ENCODE results near the gene KLF12.

KLF12 gene

DNA sequence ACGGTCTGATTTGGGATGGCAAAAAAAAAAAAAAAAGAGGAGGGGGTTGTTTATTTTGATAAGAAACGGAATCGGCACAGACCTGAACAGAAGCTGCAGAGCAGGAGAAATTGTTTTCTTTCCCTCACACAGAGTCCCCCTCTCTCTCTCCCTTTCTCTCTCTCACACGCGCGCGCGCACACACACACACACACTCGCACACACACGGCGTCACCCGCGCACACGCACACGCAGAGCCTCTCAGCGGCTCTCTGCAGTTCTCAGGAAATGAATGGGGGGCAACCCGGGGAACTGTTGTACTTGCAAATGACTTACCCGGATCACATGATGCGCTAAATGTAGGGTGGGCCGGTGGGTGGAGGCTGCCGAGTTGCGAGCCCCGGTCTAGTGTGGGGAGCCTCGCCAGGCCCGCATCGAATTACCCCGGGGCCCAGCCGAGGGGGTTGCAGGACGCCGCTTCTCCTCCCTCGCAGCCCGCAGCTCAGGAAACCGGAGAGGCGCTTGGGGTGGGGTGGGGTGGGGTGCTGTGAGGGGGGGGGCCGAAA lies 475 bp downstream of the KLF12 start:
- Histone ChIP-seq H3K36me3 (ENCODE audit: control insufficient read depth, insufficient read depth, low read length) (no peaks in the 10 kb centered on the region), H3K9ac (ENCODE audit: low read depth, low read length) (no peak overlapping the region), H3K9me3 (ENCODE audit: control insufficient read depth, insufficient read depth, low read length) (no peaks in the 10 kb centered on the region), H3K4me1 (ENCODE audit: control insufficient read depth, insufficient read depth, low read length) (no peaks in the 10 kb centered on the region), H3K27me3 (ENCODE audit: control insufficient read depth, insufficient read depth, low read length) (peaks cover 15% of the 10 kb centered on the region), H3K4me3 (ENCODE audit: low read depth, low read length) (peak overlapping the region; percentile 70)

DNA sequence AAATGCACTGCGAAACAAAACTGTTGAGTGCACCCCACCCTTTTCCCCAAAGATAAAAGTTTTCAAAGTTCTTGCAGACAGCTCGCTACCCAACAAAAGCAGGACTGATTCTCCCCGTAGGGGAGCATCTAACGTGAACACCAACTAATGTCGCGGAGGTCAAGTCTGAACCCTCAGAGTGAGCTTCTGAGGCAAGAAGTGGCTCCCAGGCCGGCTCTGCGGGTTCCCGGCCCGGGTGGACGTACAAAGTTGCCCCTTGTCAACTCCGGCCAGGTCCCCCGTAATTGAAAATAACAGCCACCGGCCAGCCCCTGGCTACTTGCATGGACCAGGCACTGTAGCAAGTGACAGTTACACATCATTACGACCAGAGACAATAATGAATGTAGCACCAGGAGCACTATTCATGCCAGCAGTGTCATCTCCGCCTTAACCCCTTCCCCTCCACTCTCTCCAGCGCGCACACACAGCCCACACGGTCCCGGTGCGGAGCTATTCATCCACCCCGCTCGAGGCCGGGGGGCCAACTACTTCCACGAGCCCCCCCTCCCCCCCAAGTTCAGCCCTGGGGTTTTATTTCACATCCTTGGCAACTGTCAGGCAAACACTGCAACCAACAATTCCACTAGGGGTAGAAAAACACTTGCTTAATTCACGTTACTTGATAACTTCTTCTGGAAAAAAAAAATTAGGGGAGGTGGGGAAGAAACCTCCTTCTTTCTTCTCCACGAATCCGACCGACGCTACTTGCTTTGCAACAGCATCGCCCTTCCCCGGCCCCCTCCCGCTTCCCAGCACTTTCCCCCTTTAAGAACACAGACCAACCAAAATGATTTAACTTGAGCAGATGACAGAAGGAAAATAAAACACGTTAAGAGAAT lies 1.2 kb downstream of the KLF12 start:
- Histone ChIP-seq H3K4me1 (ENCODE audit: control insufficient read depth, insufficient read depth, low read length) (peaks cover 3% of the 10 kb centered on the region), H3K36me3 (ENCODE audit: control insufficient read depth, insufficient read depth, low read length) (no peaks in the 10 kb centered on the region), H3K9ac (ENCODE audit: low read depth, low read length) (no peak overlapping the region), H3K27me3 (ENCODE audit: control insufficient read depth, insufficient read depth, low read length) (peaks cover 15% of the 10 kb centered on the region), H3K9me3 (ENCODE audit: control insufficient read depth, insufficient read depth, low read length) (no peaks in the 10 kb centered on the region), H3K4me3 (ENCODE audit: low read depth, low read length) (peak overlapping the region; percentile 70)

DNA sequence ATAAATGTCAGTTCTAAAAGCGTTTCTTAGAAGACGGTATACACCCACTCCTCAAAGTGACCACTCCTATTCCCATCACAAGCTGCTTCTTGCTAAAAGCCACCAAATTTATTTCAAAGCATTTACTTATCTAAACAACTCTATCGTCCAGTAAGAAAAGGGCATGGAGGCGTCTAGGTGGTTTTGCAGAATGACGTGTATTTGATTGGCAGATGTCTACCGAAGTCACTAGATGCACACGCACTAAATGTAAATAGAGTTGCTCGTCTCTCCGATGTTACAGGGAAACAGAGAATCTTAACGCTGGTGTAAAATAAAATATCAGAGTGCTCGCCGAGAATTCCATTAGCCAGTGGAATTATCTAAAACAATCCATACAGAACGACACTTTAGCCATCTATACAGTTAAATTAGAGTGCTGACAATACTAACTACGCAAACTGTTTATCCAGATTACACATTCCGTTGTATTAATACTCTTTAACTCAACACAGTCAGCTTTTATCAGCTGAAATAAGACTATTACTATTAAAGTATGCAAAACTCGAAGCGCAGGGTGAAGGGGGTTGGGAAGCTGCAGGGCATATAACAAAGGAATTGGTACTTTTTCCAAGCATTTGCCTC lies 1.9 kb downstream of the KLF12 start:
- Histone ChIP-seq H3K9me3 (ENCODE audit: control insufficient read depth, insufficient read depth, low read length) (no peaks in the 10 kb centered on the region), H3K36me3 (ENCODE audit: control insufficient read depth, insufficient read depth, low read length) (no peaks in the 10 kb centered on the region), H3K4me3 (ENCODE audit: low read depth, low read length) (peak overlapping the region; percentile 70), H3K27me3 (ENCODE audit: control insufficient read depth, insufficient read depth, low read length) (peaks cover 12% of the 10 kb centered on the region), H3K9ac (ENCODE audit: low read depth, low read length) (no peak overlapping the region), H3K4me1 (ENCODE audit: control insufficient read depth, insufficient read depth, low read length) (peaks cover 3% of the 10 kb centered on the region)

DNA sequence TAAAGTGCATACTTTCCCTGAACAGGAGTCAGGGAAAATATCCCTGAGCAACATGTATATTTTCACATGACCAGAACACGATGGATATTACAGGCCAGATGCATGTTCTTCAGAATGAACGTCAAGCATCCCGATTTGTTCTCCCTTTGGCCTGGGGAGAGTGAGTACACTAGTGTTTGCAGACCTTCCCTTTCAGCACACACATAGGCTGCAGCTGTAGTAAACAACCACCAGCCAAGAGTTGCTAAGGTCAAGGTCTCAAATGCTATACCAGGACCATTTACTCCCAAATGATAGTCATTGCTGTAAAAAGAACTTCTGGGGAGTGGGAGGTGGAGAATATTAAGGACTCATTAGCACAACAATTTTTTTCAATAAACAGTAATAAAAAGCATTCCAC lies 3.0 kb downstream of the KLF12 start:
- H3K36me3 ChIP-seq (ENCODE audit: control insufficient read depth, insufficient read depth, low read length), result no peaks in the 10 kb centered on the region
- peaks cover 3% of the 10 kb centered on the region for H3K27me3 ChIP-seq (ENCODE audit: control insufficient read depth, insufficient read depth, low read length)
- H3K4me1 ChIP-seq (ENCODE audit: control insufficient read depth, insufficient read depth, low read length), result peaks cover 3% of the 10 kb centered on the region
- H3K9me3 ChIP-seq (ENCODE audit: control insufficient read depth, insufficient read depth, low read length), result no peaks in the 10 kb centered on the region
- H3K4me3 ChIP-seq (ENCODE audit: low read depth, low read length), result no peak overlapping the region
- no peak overlapping the region for H3K9ac ChIP-seq (ENCODE audit: low read depth, low read length)

DNA sequence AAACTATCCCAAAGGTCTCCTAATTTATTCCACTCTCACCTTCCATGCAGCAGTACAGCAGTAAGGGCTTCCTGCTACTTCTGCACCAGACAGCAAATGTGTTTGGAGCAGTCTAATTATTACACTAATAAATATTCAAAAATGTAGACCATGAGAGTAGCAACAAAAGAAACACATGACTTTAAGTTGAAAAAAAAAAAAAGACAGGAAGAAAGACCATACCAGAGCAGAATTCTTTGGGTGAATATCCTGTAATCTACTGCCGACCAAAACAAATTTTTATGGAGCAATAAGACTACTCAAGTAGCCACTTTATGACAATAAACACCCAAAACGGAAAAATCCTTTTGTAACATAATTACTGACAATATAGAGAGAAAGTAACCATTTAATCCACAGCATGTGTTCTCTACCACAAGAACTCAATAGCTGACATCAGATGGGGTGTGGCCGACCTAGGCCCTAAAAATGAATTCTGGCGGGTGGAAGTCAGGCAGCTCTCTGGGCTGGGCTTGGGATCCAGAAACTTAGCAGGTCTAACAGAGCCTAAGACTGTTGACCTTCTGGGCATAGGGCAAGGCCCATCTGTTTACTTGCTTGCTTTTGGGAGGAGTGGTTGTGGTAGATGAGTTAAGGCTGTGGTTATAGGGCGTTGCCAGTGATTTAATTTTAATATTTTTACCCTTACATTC lies 4.6 kb downstream of the KLF12 start:
- Histone ChIP-seq H3K27me3 (ENCODE audit: control insufficient read depth, insufficient read depth, low read length) (peaks cover 2% of the 10 kb centered on the region), H3K9ac (ENCODE audit: low read depth, low read length) (no peak overlapping the region), H3K36me3 (ENCODE audit: control insufficient read depth, insufficient read depth, low read length) (no peaks in the 10 kb centered on the region), H3K4me1 (ENCODE audit: control insufficient read depth, insufficient read depth, low read length) (peaks cover 3% of the 10 kb centered on the region), H3K4me3 (ENCODE audit: low read depth, low read length) (no peak overlapping the region), H3K9me3 (ENCODE audit: control insufficient read depth, insufficient read depth, low read length) (no peaks in the 10 kb centered on the region)

DNA sequence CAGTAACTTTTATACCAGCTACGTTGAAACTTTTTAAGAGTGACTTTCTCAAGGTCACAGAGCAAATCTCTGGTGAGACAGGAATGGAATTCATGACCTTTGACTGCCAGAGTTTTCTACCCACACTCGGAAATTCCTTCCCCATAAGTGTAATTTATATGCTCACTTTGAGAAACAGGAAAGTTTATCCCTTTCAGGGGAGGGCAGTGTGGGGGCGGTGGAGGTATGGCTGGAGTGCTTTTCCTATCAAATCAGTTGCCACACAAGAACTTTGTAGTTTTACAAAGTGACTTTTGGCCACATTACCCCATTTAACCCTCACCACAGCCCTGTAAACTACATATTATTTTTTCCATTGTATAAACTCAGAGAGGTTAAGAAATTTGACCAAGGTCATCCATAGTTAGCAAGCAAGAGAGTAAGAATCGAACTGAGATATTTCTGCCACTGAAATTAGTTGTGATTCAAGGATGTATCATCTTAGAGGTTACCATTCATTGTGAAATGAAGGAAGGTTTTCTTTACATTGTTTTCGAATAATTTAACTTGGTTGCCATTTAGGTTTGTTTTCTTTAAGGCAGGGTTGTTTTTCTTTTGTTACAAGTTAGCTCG lies 5.9 kb downstream of the KLF12 start:
- H3K4me1 ChIP-seq (ENCODE audit: control insufficient read depth, insufficient read depth, low read length), result peaks cover 3% of the 10 kb centered on the region
- no peaks in the 10 kb centered on the region for H3K9me3 ChIP-seq (ENCODE audit: control insufficient read depth, insufficient read depth, low read length)
- peaks cover 2% of the 10 kb centered on the region for H3K27me3 ChIP-seq (ENCODE audit: control insufficient read depth, insufficient read depth, low read length)
- no peak overlapping the region for H3K4me3 ChIP-seq (ENCODE audit: low read depth, low read length)
- H3K36me3 ChIP-seq (ENCODE audit: control insufficient read depth, insufficient read depth, low read length), result no peaks in the 10 kb centered on the region
- no peak overlapping the region for H3K9ac ChIP-seq (ENCODE audit: low read depth, low read length)

DNA sequence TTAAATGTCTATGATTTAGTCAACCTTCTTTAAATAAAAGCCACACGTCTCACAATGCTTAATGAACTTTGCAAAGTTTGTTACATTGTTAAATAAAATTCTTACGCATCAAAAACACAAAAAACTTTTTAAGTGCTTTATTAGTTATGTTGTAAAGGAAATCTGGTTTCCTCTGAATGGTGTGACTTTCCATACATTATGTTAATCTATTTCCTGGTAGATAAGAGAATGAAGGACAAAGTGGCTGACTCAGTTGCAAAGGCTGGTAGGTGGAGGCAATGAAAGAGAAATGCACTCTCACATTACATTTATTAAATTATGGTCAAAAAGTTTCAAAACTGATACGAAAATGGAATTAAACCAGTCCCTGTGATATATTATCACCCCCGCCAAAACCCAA lies 15.9 kb downstream of the KLF12 start:
- H3K36me3 ChIP-seq (ENCODE audit: control insufficient read depth, insufficient read depth, low read length), result no peaks in the 10 kb centered on the region
- no peaks in the 10 kb centered on the region for H3K4me1 ChIP-seq (ENCODE audit: control insufficient read depth, insufficient read depth, low read length)
- H3K9me3 ChIP-seq (ENCODE audit: control insufficient read depth, insufficient read depth, low read length), result no peaks in the 10 kb centered on the region
- no peak overlapping the region for H3K4me3 ChIP-seq (ENCODE audit: low read depth, low read length)
- H3K9ac ChIP-seq (ENCODE audit: low read depth, low read length), result no peak overlapping the region
- H3K27me3 ChIP-seq (ENCODE audit: control insufficient read depth, insufficient read depth, low read length), result no peaks in the 10 kb centered on the region

DNA sequence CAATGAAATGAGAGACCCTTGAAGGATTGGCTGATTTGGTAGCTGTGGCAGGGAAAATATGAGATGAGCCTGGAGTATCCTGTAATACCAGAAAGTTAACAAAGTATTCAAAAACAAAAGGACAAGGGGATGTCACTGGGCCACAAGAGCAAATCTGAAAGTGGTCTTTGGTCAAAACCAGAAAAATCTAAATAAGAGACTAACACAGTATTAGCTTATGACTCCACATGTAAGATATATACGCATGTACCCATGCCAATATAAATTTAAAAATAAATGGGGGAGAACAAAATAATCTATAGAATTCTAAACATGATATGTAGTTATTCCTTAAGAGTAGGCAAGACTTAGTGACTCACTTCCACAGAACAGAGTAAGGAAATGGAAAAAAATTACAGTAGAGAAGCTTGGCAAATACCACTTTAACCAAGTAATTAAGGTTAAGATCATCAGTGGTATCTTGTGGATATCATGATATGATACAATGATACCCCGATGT lies 16.9 kb downstream of the KLF12 start:
- Histone ChIP-seq H3K9ac (ENCODE audit: low read depth, low read length) (no peak overlapping the region), H3K36me3 (ENCODE audit: control insufficient read depth, insufficient read depth, low read length) (no peaks in the 10 kb centered on the region), H3K9me3 (ENCODE audit: control insufficient read depth, insufficient read depth, low read length) (no peaks in the 10 kb centered on the region), H3K4me1 (ENCODE audit: control insufficient read depth, insufficient read depth, low read length) (peaks cover 2% of the 10 kb centered on the region), H3K4me3 (ENCODE audit: low read depth, low read length) (no peak overlapping the region), H3K27me3 (ENCODE audit: control insufficient read depth, insufficient read depth, low read length) (no peaks in the 10 kb centered on the region)

DNA sequence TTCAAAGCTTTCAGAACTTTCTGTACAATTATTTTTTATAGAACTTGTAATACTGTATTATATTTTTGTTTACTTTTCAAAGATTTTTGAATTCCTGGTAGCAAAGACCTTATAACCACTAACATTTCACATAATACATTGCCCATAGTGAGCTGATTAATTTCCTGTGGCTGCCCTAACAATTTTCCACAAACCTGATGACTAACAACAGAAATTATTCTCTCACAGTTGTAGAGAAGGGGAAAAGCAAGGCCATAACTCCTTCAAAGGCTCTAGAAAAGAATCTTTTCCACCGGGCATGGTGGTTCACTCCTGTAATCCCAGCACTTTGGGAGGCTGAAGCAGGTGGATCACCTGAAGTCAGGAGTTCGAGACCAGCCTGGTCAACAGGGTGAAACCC lies 19.1 kb downstream of the KLF12 start:
- H3K4me3 ChIP-seq (ENCODE audit: low read depth, low read length), result no peak overlapping the region
- H3K4me1 ChIP-seq (ENCODE audit: control insufficient read depth, insufficient read depth, low read length), result peaks cover 2% of the 10 kb centered on the region
- no peak overlapping the region for H3K9ac ChIP-seq (ENCODE audit: low read depth, low read length)
- no peaks in the 10 kb centered on the region for H3K9me3 ChIP-seq (ENCODE audit: control insufficient read depth, insufficient read depth, low read length)
- no peaks in the 10 kb centered on the region for H3K27me3 ChIP-seq (ENCODE audit: control insufficient read depth, insufficient read depth, low read length)
- no peaks in the 10 kb centered on the region for H3K36me3 ChIP-seq (ENCODE audit: control insufficient read depth, insufficient read depth, low read length)

DNA sequence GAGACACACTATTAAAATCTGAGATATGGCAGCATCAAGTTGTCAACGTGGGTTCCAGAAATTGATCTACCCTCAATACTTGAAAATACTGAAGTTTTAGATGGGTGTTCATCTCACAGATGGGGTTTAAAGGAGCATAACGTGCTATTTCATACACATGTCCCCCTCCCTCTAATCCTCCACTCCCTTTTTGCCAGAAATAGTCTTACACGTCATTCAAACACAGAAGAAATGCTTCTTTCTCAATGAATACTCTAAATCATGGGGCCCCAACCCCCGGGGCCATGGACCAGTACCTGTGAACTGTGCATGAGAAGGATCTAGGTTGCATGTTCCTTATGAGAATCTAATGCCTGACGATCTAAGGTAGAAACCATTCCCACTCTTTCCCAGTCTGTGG lies 19.6 kb downstream of the KLF12 start:
- Histone ChIP-seq H3K9me3 (ENCODE audit: control insufficient read depth, insufficient read depth, low read length) (no peaks in the 10 kb centered on the region), H3K4me1 (ENCODE audit: control insufficient read depth, insufficient read depth, low read length) (peaks cover 2% of the 10 kb centered on the region), H3K4me3 (ENCODE audit: low read depth, low read length) (no peak overlapping the region), H3K9ac (ENCODE audit: low read depth, low read length) (no peak overlapping the region), H3K27me3 (ENCODE audit: control insufficient read depth, insufficient read depth, low read length) (no peaks in the 10 kb centered on the region), H3K36me3 (ENCODE audit: control insufficient read depth, insufficient read depth, low read length) (no peaks in the 10 kb centered on the region)

DNA sequence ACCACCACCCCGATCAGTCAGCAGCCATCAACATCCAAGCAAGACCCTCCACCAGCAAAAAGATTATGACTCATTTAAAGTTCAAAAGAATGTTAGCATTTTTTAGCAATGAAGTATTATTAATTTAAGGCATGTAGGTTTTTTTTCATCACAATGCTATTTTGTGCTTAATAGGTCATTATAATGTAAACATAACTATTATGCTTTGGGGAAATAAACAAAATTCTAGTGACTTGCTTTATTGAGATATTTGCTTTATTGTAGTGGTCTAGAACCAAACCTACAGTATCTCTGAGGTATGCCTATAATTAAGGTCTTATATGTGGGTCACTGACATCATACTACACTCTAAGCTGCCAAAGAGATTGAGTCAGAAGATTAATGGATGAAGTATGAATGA lies 20.0 kb downstream of the KLF12 start:
- Histone ChIP-seq H3K4me1 (ENCODE audit: control insufficient read depth, insufficient read depth, low read length) (peaks cover 2% of the 10 kb centered on the region), H3K27me3 (ENCODE audit: control insufficient read depth, insufficient read depth, low read length) (no peaks in the 10 kb centered on the region), H3K4me3 (ENCODE audit: low read depth, low read length) (no peak overlapping the region), H3K36me3 (ENCODE audit: control insufficient read depth, insufficient read depth, low read length) (no peaks in the 10 kb centered on the region), H3K9me3 (ENCODE audit: control insufficient read depth, insufficient read depth, low read length) (no peaks in the 10 kb centered on the region), H3K9ac (ENCODE audit: low read depth, low read length) (no peak overlapping the region)

Data from iPS-15b (cell line).